ENCODE data around the gene COL4A4.

DNA sequence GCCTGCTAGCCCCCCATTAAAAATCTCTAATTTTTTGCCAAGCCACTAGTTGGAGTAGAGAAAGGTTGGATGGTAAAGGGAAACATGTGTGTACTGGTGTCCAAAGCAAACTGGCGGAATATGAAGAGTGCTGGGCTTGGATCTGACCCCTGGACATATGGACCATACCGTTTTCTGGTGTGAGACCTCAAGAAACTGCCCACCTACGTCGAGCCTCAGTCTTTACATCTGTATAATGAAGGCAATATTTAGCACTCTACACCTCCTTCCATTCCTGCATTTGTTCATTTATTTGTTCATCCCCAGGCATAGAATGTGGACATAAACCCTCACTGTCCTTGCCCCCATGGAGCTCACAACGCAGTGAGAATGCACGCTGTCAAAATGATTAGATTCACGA lies 185.7 kb downstream of the COL4A4 start:
- no peak for TF ChIP-seq TCF7 (CRISPR knock-in tag; IDR thresholded peaks at IDR 0.05; ENCODE audit: low read depth)
- TF ChIP-seq, protein P1, sequence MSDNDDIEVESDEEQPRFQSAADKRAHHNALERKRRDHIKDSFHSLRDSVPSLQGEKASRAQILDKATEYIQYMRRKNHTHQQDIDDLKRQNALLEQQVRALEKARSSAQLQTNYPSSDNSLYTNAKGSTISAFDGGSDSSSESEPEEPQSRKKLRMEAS (CRISPR knock-in tag; IDR thresholded peaks at IDR 0.05) = no peak
- TF ChIP-seq CTCF (IDR thresholded peaks at IDR 0.05) = no peak
- TF ChIP-seq TEAD4 (CRISPR knock-in tag; IDR thresholded peaks at IDR 0.05) = no peak
- TF ChIP-seq MYBL2 (CRISPR knock-in tag; IDR thresholded peaks at IDR 0.05) = no peak
- no peak for TF ChIP-seq NR2C2 (CRISPR knock-in tag; IDR thresholded peaks at IDR 0.05)
- no peak for TF ChIP-seq SMAD4 (CRISPR knock-in tag; IDR thresholded peaks at IDR 0.05)
- no peak for TF ChIP-seq EMX1 (CRISPR knock-in tag; IDR thresholded peaks at IDR 0.05)
- TF ChIP-seq ZNF416 (CRISPR knock-in tag; IDR thresholded peaks at IDR 0.05) = no peak
- TF ChIP-seq SMAD3 (CRISPR knock-in tag; IDR thresholded peaks at IDR 0.05; ENCODE audit: borderline replicate concordance) = no peak
- no peak for TF ChIP-seq JUN (CRISPR knock-in tag; IDR thresholded peaks at IDR 0.05)

All from WTC11 (cell line).